ENCODE data around the gene DSCAM. TPM values are rescaled to one million over a fixed set of nuclear protein-coding genes. Genes with fewer than 3 reads are reported as not detected.
A peak's percentile ranks its signal among the peaks of the same experiment; 100 is the strongest.

DSCAM gene
- total and polyA plus RNA-seq, 4 donors: 8.2 to 27.7 (median 15.2) TPM

DNA sequence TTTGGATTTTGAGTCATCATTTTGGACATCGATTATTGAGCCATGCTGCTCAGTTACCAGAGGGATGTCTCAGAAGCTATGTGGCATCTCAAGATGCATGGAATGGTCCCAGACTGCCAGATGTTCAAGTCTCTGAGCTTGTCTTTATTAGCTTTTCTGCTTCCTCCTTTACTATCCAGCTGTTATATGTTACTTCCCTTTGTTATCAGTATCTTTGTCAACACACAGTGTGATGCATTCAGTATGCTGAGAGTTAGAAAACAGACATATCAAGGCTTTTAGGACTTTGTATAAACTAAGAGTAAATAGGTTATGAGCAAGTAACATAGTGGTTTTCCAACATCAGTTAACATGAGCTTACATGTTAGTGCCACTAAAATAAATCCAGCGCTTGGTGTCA is 474.5 kb downstream of the DSCAM start:
- Histone ChIP-seq H3K27ac (ENCODE audit: low read depth, low read length) (no peak overlapping the region), H3K4me1 (ENCODE audit: control insufficient read depth, insufficient read depth, low read length) (no peaks in the 10 kb centered on the region), H3K9me3 (ENCODE audit: control insufficient read depth, insufficient read depth, low read length) (no peaks in the 10 kb centered on the region), H3K36me3 (ENCODE audit: control insufficient read depth, insufficient read depth, low read length) (no peaks in the 10 kb centered on the region), H3K27me3 (ENCODE audit: control insufficient read depth, insufficient read depth, low read length) (no peaks in the 10 kb centered on the region), H3K4me3 (ENCODE audit: low read depth, low read length) (no peak overlapping the region)
- WGBS (ENCODE audit: insufficient coverage): 100% methylated on average over 1 of the region's 2 CpGs
- DNase-seq (ENCODE audit: low read depth in 4 of 6, low spot score in 6 of 6): peak in 1 of 6 donors; percentile 30

DNA sequence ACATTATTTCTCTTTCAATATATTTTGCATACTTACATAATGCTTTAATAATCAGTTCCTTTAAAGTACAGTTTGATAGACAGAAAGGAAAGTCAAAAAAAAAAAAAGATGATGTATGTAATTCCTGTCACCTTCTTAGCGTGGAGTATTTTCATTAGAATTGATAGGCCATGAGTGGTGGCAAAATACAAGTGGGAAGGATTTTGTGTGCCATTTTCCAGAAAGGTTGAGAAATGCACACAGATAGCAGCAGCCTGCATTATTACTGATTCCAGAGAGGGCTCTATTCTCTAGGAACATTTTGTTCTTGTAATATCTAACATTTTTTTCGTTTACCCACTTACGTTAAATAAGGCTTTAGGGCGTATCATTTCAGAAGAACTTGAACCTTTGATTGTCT is 475.6 kb downstream of the DSCAM start:
- DNase-seq (ENCODE audit: low read depth in 4 of 6, low spot score in 6 of 6): no peak
- no peaks in the 10 kb centered on the region for H3K9me3 ChIP-seq (ENCODE audit: control insufficient read depth, insufficient read depth, low read length)
- H3K4me3 ChIP-seq (ENCODE audit: low read depth, low read length): no peak overlapping the region
- no peak overlapping the region for H3K27ac ChIP-seq (ENCODE audit: low read depth, low read length)
- H3K4me1 ChIP-seq (ENCODE audit: control insufficient read depth, insufficient read depth, low read length): no peaks in the 10 kb centered on the region
- WGBS (ENCODE audit: insufficient coverage): 92% methylated on average over 2 of the region's 4 CpGs
- no peaks in the 10 kb centered on the region for H3K27me3 ChIP-seq (ENCODE audit: control insufficient read depth, insufficient read depth, low read length)
- H3K36me3 ChIP-seq (ENCODE audit: control insufficient read depth, insufficient read depth, low read length): no peaks in the 10 kb centered on the region

DNA sequence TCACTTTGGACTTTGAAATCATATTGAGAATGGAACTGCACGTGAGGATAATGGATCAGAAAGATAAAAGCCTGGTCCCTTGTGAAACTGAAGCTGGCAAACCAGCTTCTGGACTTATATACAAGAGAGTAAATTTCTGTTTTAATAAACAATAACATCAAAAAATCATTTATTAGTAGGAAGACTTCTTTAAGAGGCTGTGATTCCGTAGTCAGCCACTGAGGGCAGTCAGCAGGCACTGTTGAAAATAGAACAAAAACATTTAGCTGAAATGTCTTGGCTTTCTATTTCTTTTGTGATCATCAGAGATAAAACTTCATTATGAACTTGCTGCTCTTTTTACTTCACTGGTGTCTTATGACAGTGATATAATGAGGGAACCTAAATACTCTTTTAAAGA is 490.3 kb downstream of the DSCAM start:
- no peaks in the 10 kb centered on the region for H3K9me3 ChIP-seq (ENCODE audit: control insufficient read depth, insufficient read depth, low read length)
- WGBS (ENCODE audit: insufficient coverage): no CpG with 5 or more reads among the region's 2 CpGs
- no peaks in the 10 kb centered on the region for H3K27me3 ChIP-seq (ENCODE audit: control insufficient read depth, insufficient read depth, low read length)
- H3K27ac ChIP-seq (ENCODE audit: low read depth, low read length): no peak overlapping the region
- H3K4me1 ChIP-seq (ENCODE audit: control insufficient read depth, insufficient read depth, low read length): no peaks in the 10 kb centered on the region
- no peaks in the 10 kb centered on the region for H3K36me3 ChIP-seq (ENCODE audit: control insufficient read depth, insufficient read depth, low read length)
- DNase-seq (ENCODE audit: low read depth in 4 of 6, low spot score in 6 of 6): no peak
- H3K4me3 ChIP-seq (ENCODE audit: low read depth, low read length): no peak overlapping the region

DNA sequence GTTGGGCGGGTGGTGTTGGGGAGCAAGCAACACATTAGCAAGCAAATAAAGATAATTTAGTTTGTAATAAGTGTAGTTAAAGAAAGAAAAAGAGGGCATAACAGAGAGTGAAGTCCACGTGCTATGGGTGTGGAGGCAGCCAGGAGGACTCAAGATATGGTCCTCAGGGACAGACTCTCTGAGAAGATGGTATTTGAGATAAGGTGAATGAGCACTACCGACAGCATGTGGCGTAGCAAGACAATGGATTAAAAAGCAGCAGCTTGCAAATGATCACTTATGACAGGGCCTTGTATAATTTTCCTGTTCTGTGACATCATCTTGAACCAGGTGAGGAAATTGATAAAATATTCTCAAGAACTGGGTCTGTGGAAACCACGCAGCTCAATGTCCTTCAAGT is 491.9 kb downstream of the DSCAM start:
- no peaks in the 10 kb centered on the region for H3K4me1 ChIP-seq (ENCODE audit: control insufficient read depth, insufficient read depth, low read length)
- no peak overlapping the region for H3K4me3 ChIP-seq (ENCODE audit: low read depth, low read length)
- WGBS (ENCODE audit: insufficient coverage): 89% methylated on average over 4 of the region's 5 CpGs
- no peak for DNase-seq (ENCODE audit: low read depth in 4 of 6, low spot score in 6 of 6)
- no peaks in the 10 kb centered on the region for H3K9me3 ChIP-seq (ENCODE audit: control insufficient read depth, insufficient read depth, low read length)
- no peaks in the 10 kb centered on the region for H3K36me3 ChIP-seq (ENCODE audit: control insufficient read depth, insufficient read depth, low read length)
- H3K27me3 ChIP-seq (ENCODE audit: control insufficient read depth, insufficient read depth, low read length): no peaks in the 10 kb centered on the region
- no peak overlapping the region for H3K27ac ChIP-seq (ENCODE audit: low read depth, low read length)

- Histone ChIP-seq H3K27me3 (ENCODE audit: control insufficient read depth, insufficient read depth, low read length) (no peaks in the 10 kb centered on the region), H3K9me3 (ENCODE audit: control insufficient read depth, insufficient read depth, low read length) (no peaks in the 10 kb centered on the region), H3K27ac (ENCODE audit: low read depth, low read length) (no peak overlapping the region), H3K36me3 (ENCODE audit: control insufficient read depth, insufficient read depth, low read length) (no peaks in the 10 kb centered on the region), H3K4me1 (ENCODE audit: control insufficient read depth, insufficient read depth, low read length) (no peaks in the 10 kb centered on the region), H3K4me3 (ENCODE audit: low read depth, low read length) (no peak overlapping the region)
- 74% methylated on average over 2 of the region's 2 CpGs for WGBS (ENCODE audit: insufficient coverage)
- DNase-seq (ENCODE audit: low read depth in 4 of 6, low spot score in 6 of 6): peak in 1 of 6 donors; percentile 28
These were observed 496.0 kb downstream of the DSCAM start for GRCh38 chr21:40351006-40351405.

DNA sequence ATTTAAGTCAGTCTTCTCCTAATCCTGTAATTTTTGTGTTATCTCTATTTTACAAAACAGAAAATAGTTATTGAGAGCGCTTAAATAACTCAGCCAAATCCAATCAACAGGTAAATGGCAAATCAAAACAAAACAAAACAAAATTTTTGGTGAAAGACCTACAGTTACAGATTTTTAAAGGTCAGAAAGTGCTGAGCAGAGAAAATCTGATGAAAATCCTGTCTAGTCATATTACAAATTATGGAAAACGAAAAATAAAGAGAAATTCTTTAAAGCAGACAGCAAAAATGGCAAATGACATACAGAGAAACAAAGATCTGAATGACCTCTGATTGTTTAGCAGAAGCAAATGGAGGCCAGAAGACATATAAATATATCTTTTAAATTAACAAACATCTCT is 497.4 kb downstream of the DSCAM start:
- WGBS (ENCODE audit: insufficient coverage): no CpG with 5 or more reads among the region's 2 CpGs
- H3K4me1 ChIP-seq (ENCODE audit: control insufficient read depth, insufficient read depth, low read length): no peaks in the 10 kb centered on the region
- no peaks in the 10 kb centered on the region for H3K9me3 ChIP-seq (ENCODE audit: control insufficient read depth, insufficient read depth, low read length)
- no peak overlapping the region for H3K4me3 ChIP-seq (ENCODE audit: low read depth, low read length)
- no peaks in the 10 kb centered on the region for H3K36me3 ChIP-seq (ENCODE audit: control insufficient read depth, insufficient read depth, low read length)
- no peak for DNase-seq (ENCODE audit: low read depth in 4 of 6, low spot score in 6 of 6)
- H3K27ac ChIP-seq (ENCODE audit: low read depth, low read length): no peak overlapping the region
- no peaks in the 10 kb centered on the region for H3K27me3 ChIP-seq (ENCODE audit: control insufficient read depth, insufficient read depth, low read length)

GRCh38 chr21:40345711-40346321 is 501.1 kb downstream of the DSCAM start:
- H3K27ac ChIP-seq (ENCODE audit: low read depth, low read length): no peak overlapping the region

GRCh38 chr21:40340357-40340756 is 506.6 kb downstream of the DSCAM start:
- H3K27ac ChIP-seq (ENCODE audit: low read depth, low read length): no peak overlapping the region
- H3K36me3 ChIP-seq (ENCODE audit: control insufficient read depth, insufficient read depth, low read length): peaks cover 2% of the 10 kb centered on the region
- H3K27me3 ChIP-seq (ENCODE audit: control insufficient read depth, insufficient read depth, low read length): no peaks in the 10 kb centered on the region
- DNase-seq (ENCODE audit: low read depth in 4 of 6, low spot score in 6 of 6): no peak
- no peaks in the 10 kb centered on the region for H3K9me3 ChIP-seq (ENCODE audit: control insufficient read depth, insufficient read depth, low read length)
- no peak overlapping the region for H3K4me3 ChIP-seq (ENCODE audit: low read depth, low read length)
- no peaks in the 10 kb centered on the region for H3K4me1 ChIP-seq (ENCODE audit: control insufficient read depth, insufficient read depth, low read length)

More at GRCh38 chr21:40345711-40346321, 501.1 kb downstream of the DSCAM start:
- H3K9me3 ChIP-seq (ENCODE audit: control insufficient read depth, insufficient read depth, low read length): no peaks in the 10 kb centered on the region
- peak in 3 of 6 donors; percentile 19 to 64 (median 46) for DNase-seq (ENCODE audit: low read depth in 4 of 6, low spot score in 6 of 6)
- no peaks in the 10 kb centered on the region for H3K4me1 ChIP-seq (ENCODE audit: control insufficient read depth, insufficient read depth, low read length)
- H3K27me3 ChIP-seq (ENCODE audit: control insufficient read depth, insufficient read depth, low read length): no peaks in the 10 kb centered on the region
- H3K4me3 ChIP-seq (ENCODE audit: low read depth, low read length): no peak overlapping the region
- 55% methylated on average over 6 of the region's 9 CpGs for WGBS (ENCODE audit: insufficient coverage)
- H3K36me3 ChIP-seq (ENCODE audit: control insufficient read depth, insufficient read depth, low read length): no peaks in the 10 kb centered on the region

GRCh38 chr21:40339050-40339449 is 507.9 kb downstream of the DSCAM start:
- Histone ChIP-seq H3K4me1 (ENCODE audit: control insufficient read depth, insufficient read depth, low read length) (no peaks in the 10 kb centered on the region), H3K4me3 (ENCODE audit: low read depth, low read length) (no peak overlapping the region), H3K9me3 (ENCODE audit: control insufficient read depth, insufficient read depth, low read length) (no peaks in the 10 kb centered on the region), H3K27ac (ENCODE audit: low read depth, low read length) (no peak overlapping the region), H3K27me3 (ENCODE audit: control insufficient read depth, insufficient read depth, low read length) (no peaks in the 10 kb centered on the region), H3K36me3 (ENCODE audit: control insufficient read depth, insufficient read depth, low read length) (peaks cover 2% of the 10 kb centered on the region)
- no peak for DNase-seq (ENCODE audit: low read depth in 4 of 6, low spot score in 6 of 6)
- WGBS (ENCODE audit: insufficient coverage): 95% methylated on average over 17 of the region's 18 CpGs

DNA sequence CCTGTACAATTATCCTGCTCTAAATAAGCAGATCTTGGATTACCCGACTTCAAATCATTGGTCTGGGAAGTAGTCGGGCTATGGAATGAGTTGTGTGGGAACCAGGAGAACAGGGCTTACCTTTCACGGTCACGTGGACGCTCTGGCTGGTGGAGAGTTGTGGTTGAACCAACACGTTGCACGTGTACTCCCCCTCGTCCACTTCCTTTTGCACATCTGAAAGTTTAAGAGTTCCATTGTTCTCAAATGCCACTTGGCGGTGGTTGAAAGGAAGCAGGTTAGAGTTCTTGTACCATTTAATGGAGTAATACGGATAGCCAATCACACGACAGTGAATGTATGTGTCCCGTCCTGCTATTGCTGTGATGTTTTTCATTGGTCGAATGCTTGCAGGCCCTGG is 509.0 kb downstream of the DSCAM start:
- WGBS (ENCODE audit: insufficient coverage): 84% methylated on average over 4 of the region's 13 CpGs
- Histone ChIP-seq H3K27ac (ENCODE audit: low read depth, low read length) (no peak overlapping the region), H3K27me3 (ENCODE audit: control insufficient read depth, insufficient read depth, low read length) (no peaks in the 10 kb centered on the region), H3K4me1 (ENCODE audit: control insufficient read depth, insufficient read depth, low read length) (no peaks in the 10 kb centered on the region), H3K36me3 (ENCODE audit: control insufficient read depth, insufficient read depth, low read length) (peaks cover 2% of the 10 kb centered on the region), H3K9me3 (ENCODE audit: control insufficient read depth, insufficient read depth, low read length) (no peaks in the 10 kb centered on the region), H3K4me3 (ENCODE audit: low read depth, low read length) (no peak overlapping the region)
- DNase-seq (ENCODE audit: low read depth in 4 of 6, low spot score in 6 of 6): no peak

Data from spinal cord (tissue), 10 donors.